ENCODE data around the gene ALDH1A1.

ALDH1A1 gene

GRCh38 chr9:72882117-72882775, 70.6 kb downstream of the ALDH1A1 start:
- no peak for DNase-seq (ENCODE audit: low read depth)
- TF ChIP-seq CTCF (conservative IDR thresholded peaks at IDR 0.05; ENCODE audit: low read depth, low read length) = no peak
- H3K4me3 ChIP-seq (ENCODE audit: low read depth, low read length) = no peak overlapping the region

- H3K4me3 ChIP-seq (ENCODE audit: low read depth, low read length) = no peak overlapping the region
- TF ChIP-seq CTCF (conservative IDR thresholded peaks at IDR 0.05; ENCODE audit: low read depth, low read length) = no peak
- no peak for DNase-seq (ENCODE audit: low read depth)
These were observed 72.0 kb downstream of the ALDH1A1 start for GRCh38 chr9:72880821-72881220.

GRCh38 chr9:72875221-72875620, 77.6 kb downstream of the ALDH1A1 start:
- DNase-seq (ENCODE audit: low read depth) = no peak

GRCh38 chr9:72874344-72874743, 78.5 kb downstream of the ALDH1A1 start:
- TF ChIP-seq CTCF (conservative IDR thresholded peaks at IDR 0.05; ENCODE audit: low read depth, low read length) = no peak
- H3K4me3 ChIP-seq (ENCODE audit: low read depth, low read length) = no peak overlapping the region
- DNase-seq (ENCODE audit: low read depth) = no peak

More at GRCh38 chr9:72875221-72875620, 77.6 kb downstream of the ALDH1A1 start:
- H3K4me3 ChIP-seq (ENCODE audit: low read depth, low read length) = no peak overlapping the region
- no peak for TF ChIP-seq CTCF (conservative IDR thresholded peaks at IDR 0.05; ENCODE audit: low read depth, low read length)

- H3K4me3 ChIP-seq (ENCODE audit: low read depth, low read length) = no peak overlapping the region
- no peak for DNase-seq (ENCODE audit: low read depth)
- no peak for TF ChIP-seq CTCF (conservative IDR thresholded peaks at IDR 0.05; ENCODE audit: low read depth, low read length)
These were observed 79.4 kb downstream of the ALDH1A1 start for GRCh38 chr9:72873456-72873855.

GRCh38 chr9:72872718-72873117, 80.1 kb downstream of the ALDH1A1 start:
- no peak overlapping the region for H3K4me3 ChIP-seq (ENCODE audit: low read depth, low read length)
- no peak for DNase-seq (ENCODE audit: low read depth)
- no peak for TF ChIP-seq CTCF (conservative IDR thresholded peaks at IDR 0.05; ENCODE audit: low read depth, low read length)

- TF ChIP-seq CTCF (conservative IDR thresholded peaks at IDR 0.05; ENCODE audit: low read depth, low read length) = peak; percentile 50
- peak; percentile 41 for DNase-seq (ENCODE audit: low read depth)
- H3K4me3 ChIP-seq (ENCODE audit: low read depth, low read length) = peak overlapping the region; percentile 9
These were observed 81.2 kb downstream of the ALDH1A1 start for GRCh38 chr9:72871685-72872084.
